Peyer's patch (tissue), 4 donors: Measurements from ENCODE around the gene IQCH. TPM values are rescaled to one million over a fixed set of nuclear protein-coding genes. Genes with fewer than 3 reads are reported as not detected.
"Not testable (repeated sequence)": the region's sequence is repeated elsewhere in the genome, so short reads cannot be mapped to it uniquely, and the experiment has no call there.

Experiments used
- DNase-seq, 3 donors: peaks; one replicate each; pipeline ENCODE4 v3.0.0-alpha.2; 2017 to 2019
- H3K27ac ChIP-seq, 4 donors: fragments of 200-600 bp; sonication (generic); one replicate each; pipeline ENCODE4 v1.5.1; 2016 to 2019
- H3K27me3 ChIP-seq, 2 donors: fragments of 200-600 bp; sonication (generic); one replicate each; pipeline ENCODE4 v1.5.1; 2019
- H3K36me3 ChIP-seq, 3 donors: fragments of 200-600 bp; sonication (generic); one replicate each; pipeline ENCODE4 v1.5.1; 2016 to 2019
- H3K4me1 ChIP-seq, 4 donors: fragments of 200-600 bp; sonication (generic); one replicate each; pipeline ENCODE4 v1.5.1; 2016 to 2019
- H3K4me3 ChIP-seq, 4 donors: fragments of 200-600 bp; sonication (generic); 1 replicate in 3 of 4; 2 replicates in 1 of 4; pipeline ENCODE4 v1.5.1; 2016 to 2019; ENCODE audit warnings: mild to moderate bottlenecking in 1 of 4
- H3K9me3 ChIP-seq, 4 donors: fragments of 200-600 bp; sonication (generic); one replicate each; pipeline ENCODE4 v1.5.1; 2016 to 2019; ENCODE audit warnings: mild to moderate bottlenecking in 1 of 4
- POLR2A ChIP-seq, 2 donors: fragments of 450-650 bp; IDR thresholded peaks; one replicate each; pipeline ENCODE4 v1.5.1; 2017; ENCODE audit warnings: antibody characterized with exemption in 2 of 2, mild to moderate bottlenecking in 2 of 2, moderate library complexity in 2 of 2
- total RNA-seq, 4 donors: library from RNA; depleted of rRNA; stranded (reverse); fragments of >200 nt; gene quantifications; one replicate each; pipeline ENCODE4 v1.1.0, GENCODE V29; 2016
- TF ChIP-seq, protein P1 (sequence below), 6 experiments: fragments of 450-650 bp in 4 of 6; fragments of 200-600 bp in 2 of 6; sonication (generic) in 1 of 6; IDR thresholded peaks; one replicate each; pipeline ENCODE4 v1.5.1; 2017 to 2019; ENCODE audit warnings: antibody characterized with exemption in 6 of 6, mild to moderate bottlenecking in 3 of 6, moderate library complexity in 1 of 6

Gene IQCH
- total RNA-seq, 4 donors from 2014 or later, result 0.53 to 1.2 (median 0.88) TPM

GRCh38 chr15:67349634-67350033 is 95.0 kb downstream of the IQCH start:
- no peaks in the 10 kb centered on the region for H3K36me3 ChIP-seq
- H3K27me3 ChIP-seq, result no peaks in the 10 kb centered on the region
- no peak for DNase-seq
- H3K4me1 ChIP-seq, result no peaks in the 10 kb centered on the region
- no peak overlapping the region for H3K4me3 ChIP-seq
- peaks cover 0 to 8% (median 0%) of the 10 kb centered on the region in 4 donors for H3K9me3 ChIP-seq
- no peak for TF ChIP-seq POLR2A (IDR thresholded peaks at IDR 0.05)
- TF ChIP-seq, protein P1, sequence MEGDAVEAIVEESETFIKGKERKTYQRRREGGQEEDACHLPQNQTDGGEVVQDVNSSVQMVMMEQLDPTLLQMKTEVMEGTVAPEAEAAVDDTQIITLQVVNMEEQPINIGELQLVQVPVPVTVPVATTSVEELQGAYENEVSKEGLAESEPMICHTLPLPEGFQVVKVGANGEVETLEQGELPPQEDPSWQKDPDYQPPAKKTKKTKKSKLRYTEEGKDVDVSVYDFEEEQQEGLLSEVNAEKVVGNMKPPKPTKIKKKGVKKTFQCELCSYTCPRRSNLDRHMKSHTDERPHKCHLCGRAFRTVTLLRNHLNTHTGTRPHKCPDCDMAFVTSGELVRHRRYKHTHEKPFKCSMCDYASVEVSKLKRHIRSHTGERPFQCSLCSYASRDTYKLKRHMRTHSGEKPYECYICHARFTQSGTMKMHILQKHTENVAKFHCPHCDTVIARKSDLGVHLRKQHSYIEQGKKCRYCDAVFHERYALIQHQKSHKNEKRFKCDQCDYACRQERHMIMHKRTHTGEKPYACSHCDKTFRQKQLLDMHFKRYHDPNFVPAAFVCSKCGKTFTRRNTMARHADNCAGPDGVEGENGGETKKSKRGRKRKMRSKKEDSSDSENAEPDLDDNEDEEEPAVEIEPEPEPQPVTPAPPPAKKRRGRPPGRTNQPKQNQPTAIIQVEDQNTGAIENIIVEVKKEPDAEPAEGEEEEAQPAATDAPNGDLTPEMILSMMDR (IDR thresholded peaks at IDR 0.05), result no peak
- H3K27ac ChIP-seq, result no peak overlapping the region

- TF ChIP-seq, protein P1 (IDR thresholded peaks at IDR 0.05), result no peak
- TF ChIP-seq POLR2A (IDR thresholded peaks at IDR 0.05), result no peak
- no peaks in the 10 kb centered on the region for H3K4me1 ChIP-seq
- H3K4me3 ChIP-seq, result no peak overlapping the region
- H3K27me3 ChIP-seq, result no peaks in the 10 kb centered on the region
- peaks cover 0 to 8% (median 0%) of the 10 kb centered on the region in 4 donors for H3K9me3 ChIP-seq
- no peaks in the 10 kb centered on the region for H3K36me3 ChIP-seq
- H3K27ac ChIP-seq, result no peak overlapping the region
- DNase-seq, result no peak
Measured at GRCh38 chr15:67350042-67350441, 95.5 kb downstream of the IQCH start.

GRCh38 chr15:67358391-67358790 is 103.8 kb downstream of the IQCH start:
- no peak overlapping the region for H3K27ac ChIP-seq
- no peak for TF ChIP-seq POLR2A (IDR thresholded peaks at IDR 0.05)
- TF ChIP-seq, protein P1 (IDR thresholded peaks at IDR 0.05), result no peak
- no peaks in the 10 kb centered on the region for H3K4me1 ChIP-seq
- H3K9me3 ChIP-seq, result no peaks in the 10 kb centered on the region
- no peak for DNase-seq
- H3K27me3 ChIP-seq, result no peaks in the 10 kb centered on the region
- no peaks in the 10 kb centered on the region for H3K36me3 ChIP-seq
- no peak overlapping the region for H3K4me3 ChIP-seq

GRCh38 chr15:67358812-67359211 is 104.2 kb downstream of the IQCH start:
- no peak overlapping the region for H3K4me3 ChIP-seq
- no peaks in the 10 kb centered on the region for H3K27me3 ChIP-seq
- H3K27ac ChIP-seq, result no peak overlapping the region
- no peak for DNase-seq
- no peaks in the 10 kb centered on the region for H3K36me3 ChIP-seq
- no peaks in the 10 kb centered on the region for H3K9me3 ChIP-seq
- no peaks in the 10 kb centered on the region for H3K4me1 ChIP-seq
- TF ChIP-seq POLR2A (IDR thresholded peaks at IDR 0.05), result no peak

DNA sequence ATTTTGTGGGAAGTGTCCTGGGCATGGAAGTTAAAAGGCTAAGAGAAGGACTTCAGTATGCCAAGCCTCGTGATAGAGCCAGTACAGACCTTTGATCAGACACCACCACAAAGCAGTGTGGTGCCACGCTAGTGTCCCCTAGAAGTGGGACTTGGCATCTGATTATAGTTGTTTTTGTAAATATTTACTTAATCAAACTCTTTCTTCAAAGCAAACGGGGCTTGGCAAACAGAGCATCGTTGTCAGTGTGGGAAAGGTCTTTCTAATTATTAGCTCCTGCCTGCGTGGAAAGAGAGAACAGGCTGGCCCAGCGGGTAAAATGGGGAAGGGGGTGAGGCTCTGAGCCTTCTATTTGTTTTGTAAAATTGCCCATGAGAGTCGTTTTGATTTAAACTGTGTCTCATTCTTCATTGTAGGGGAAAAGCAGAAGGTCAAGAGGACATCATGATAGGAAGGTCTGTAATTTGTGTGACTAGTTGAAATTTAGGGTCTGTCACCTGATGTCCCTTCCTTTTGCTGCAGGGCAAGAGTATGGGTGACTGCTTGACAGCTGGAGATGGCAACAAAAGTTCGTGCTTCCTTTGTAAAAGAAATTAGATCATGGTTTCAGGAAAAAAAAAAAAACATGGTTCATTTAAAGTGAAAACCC is 105.0 kb downstream of the IQCH start:
- Histone ChIP-seq H3K36me3 (no peaks in the 10 kb centered on the region), H3K27ac (no peak overlapping the region), H3K27me3 (no peaks in the 10 kb centered on the region), H3K9me3 (no peaks in the 10 kb centered on the region), H3K4me3 (no peak overlapping the region), H3K4me1 (no peaks in the 10 kb centered on the region)
- no peak for DNase-seq
- TF ChIP-seq POLR2A (IDR thresholded peaks at IDR 0.05), result no peak
- TF ChIP-seq, protein P1 (IDR thresholded peaks at IDR 0.05), result no peak

GRCh38 chr15:67361100-67361499 is 106.5 kb downstream of the IQCH start:
- H3K36me3 ChIP-seq, result no peaks in the 10 kb centered on the region
- no peaks in the 10 kb centered on the region for H3K27me3 ChIP-seq
- no peak for DNase-seq
- H3K9me3 ChIP-seq, result no peaks in the 10 kb centered on the region
- no peak overlapping the region for H3K27ac ChIP-seq
- TF ChIP-seq POLR2A (IDR thresholded peaks at IDR 0.05), result no peak
- TF ChIP-seq, protein P1 (IDR thresholded peaks at IDR 0.05), result no peak
- no peak overlapping the region for H3K4me3 ChIP-seq
- H3K4me1 ChIP-seq, result no peaks in the 10 kb centered on the region

DNA sequence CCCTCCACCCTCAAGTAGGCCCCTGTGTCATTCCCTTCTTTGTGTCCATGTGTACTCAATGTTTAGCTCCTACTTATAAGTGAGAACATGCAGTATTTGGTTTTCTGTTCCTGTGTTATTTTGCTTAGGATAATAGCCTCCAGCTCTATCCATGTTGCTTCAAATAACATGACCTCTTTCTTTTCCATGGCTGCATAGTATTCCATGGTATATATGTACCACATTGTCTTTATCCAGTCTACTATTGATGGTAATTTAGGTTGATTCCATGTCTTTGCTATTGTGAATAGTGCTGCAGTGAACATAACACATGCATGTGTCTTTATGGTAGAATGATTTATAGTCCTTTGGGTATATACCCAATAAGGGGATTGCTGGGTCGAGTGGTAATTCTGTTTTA is 109.1 kb downstream of the IQCH start:
- H3K36me3 ChIP-seq, H3K27me3 ChIP-seq, H3K4me1 ChIP-seq, H3K9me3 ChIP-seq, H3K4me3 ChIP-seq, H3K27ac ChIP-seq, DNase-seq: not testable (repeated sequence)
